Measurements from ENCODE around the gene XNDC1N.
A peak's percentile ranks its signal among the peaks of the same experiment; 100 is the strongest.
"Not testable (repeated sequence)": the region's sequence is repeated elsewhere in the genome, so short reads cannot be mapped to it uniquely, and the experiment has no call there.

XNDC1N gene

DNA sequence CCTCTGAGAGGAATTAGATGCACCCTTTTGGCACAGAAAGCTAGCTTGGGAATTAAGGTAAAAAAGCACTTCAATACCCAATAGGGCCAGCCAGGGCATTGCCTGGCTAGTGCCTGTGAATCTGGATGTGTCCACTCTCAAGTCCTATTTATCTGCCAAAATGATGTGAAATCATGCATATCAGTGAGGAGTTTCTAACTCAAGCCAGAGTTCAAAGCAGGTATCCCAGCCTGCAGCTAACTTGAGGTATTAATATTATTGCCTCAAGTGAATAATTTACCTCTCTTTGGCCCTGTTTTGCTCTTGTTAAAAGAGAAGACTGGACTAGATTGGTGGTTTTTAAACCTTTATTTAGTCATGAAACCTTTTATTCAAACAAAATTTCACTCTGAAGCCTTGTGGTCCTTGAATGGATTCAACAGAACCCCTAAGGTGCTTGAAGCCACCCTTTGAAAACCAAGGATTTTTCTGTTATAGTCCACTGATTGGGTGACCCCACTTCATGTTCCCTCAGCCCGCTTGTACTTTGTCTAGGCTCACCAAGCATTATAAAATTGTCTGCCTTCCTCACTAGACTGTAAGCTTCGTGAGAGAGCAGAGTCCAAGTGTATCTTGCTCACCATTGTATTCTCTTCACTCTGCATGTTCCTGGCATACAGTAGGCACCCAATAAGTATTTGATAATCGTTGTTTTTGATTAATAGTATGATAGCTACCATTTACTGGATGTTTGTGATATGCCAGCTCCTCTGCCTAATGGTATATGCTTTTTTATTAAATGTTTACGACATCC lies 4.9 kb upstream of the XNDC1N start:
- no peak for DNase-seq (ENCODE audit: low spot score)

DNA sequence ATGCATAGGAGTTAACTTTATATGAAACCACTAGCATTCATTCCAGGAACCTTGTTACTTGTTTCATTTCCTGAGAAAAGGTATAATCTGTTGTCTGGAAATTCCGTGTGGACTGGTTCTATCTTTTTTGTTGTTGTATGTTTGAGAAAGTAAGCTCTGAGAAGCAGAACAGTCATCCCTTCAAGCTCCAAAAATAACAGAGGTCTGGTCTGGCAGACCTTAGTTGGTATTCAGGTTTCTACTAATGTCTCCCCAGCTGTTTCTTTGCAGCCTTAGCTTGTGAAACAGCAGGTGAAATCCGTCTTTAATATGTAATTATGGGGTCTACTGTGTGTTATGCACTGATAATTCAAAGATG lies 2.8 kb upstream of the XNDC1N start:
- DNase-seq (ENCODE audit: low spot score) = no peak

DNA sequence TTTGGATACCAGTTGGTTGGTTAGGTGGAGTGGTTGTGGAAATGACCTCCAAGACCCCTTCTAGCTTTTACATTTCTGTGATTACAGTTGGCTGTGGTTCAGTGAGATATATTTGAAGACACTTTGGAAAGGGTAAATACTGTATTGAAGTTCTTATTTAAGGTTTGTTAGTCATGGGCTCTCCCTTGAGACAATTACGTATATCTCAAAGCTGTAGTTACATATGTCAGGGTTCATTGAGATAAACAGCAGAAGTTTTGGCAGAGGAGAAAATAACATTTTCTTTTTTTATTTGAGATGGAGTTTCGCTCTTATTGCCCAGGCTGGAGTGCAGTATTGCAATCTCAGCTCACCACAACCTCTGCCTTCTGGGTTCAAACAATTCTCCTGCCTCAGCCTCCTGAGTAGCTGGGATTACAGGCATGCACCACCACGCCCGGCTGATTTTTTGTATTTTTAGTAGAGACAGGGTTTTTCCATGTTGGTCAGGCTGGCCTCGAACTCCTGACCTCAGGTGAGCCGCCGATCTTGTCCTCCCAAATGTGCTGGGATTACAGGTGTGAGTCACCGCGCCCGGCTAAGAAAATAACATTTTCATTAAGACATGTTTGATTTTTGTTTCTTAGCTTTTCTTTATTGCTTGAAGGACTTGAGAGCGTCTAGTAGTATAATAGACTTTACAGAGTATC lies 2.3 kb upstream of the XNDC1N start:
- peak; percentile 14 for DNase-seq (ENCODE audit: low spot score)

DNA sequence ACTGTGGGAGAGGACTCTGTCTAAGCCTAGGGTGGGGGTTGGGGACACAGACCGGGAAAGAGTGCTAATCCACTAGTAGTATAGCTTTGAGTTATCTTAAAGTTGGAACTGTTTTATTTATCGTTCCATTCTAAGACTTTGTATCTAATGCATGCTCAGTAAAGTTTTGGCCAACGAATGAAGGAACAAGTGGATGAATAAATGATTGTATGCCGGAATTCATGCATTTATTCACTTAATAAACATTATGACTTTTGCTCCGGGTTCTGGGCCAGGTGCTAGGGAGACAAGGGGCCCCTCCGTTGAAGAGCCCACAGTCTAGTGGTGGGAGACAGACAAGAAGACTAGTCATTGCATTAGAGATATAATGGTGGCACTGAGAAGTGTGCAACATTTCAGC lies 1.1 kb upstream of the XNDC1N start:
- peak; percentile 11 for DNase-seq (ENCODE audit: low spot score)

DNA sequence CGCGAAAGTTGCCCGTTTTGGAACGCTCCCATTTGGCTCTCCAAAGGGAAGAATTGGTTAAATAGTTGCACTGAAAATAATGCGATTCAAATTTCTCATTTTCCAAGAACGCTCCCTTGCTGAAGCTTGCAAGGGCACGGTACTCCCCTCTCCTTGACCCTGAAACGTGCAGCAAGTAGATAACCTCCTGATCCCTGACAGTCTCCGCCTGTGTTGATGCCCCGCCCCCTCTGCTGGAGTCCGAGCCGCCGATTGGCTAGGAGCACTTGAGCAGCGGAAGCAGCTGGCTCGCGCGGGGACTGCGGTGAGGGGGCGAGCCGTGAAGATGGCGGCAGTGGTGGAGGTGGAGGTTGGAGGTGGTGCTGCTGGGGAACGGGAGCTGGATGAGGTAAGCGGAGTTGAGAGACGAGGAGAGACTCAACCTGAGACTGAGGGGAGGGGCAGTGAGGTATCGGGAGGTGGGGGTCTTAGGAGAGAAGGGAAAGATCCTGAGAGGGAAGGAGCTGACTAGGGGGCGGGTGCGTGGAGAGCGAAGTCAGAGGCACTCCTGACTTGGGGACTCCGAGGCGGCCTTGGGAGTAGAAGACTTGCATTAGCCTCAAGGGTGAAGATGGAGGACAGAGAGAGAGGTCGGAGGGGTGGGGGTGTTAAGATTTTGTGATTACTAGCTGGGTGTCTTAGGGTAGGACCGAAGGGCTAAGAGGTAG lies 496 bp upstream of the XNDC1N start, which contains the start of gene RNF121:
Gene RNF121, plus strand, starts transcription at position 310 of the 707 bp plus-strand sequence. Its CDS starts 16 bp downstream, at position 326.
- peak; percentile 98 for DNase-seq (ENCODE audit: low spot score)

DNA sequence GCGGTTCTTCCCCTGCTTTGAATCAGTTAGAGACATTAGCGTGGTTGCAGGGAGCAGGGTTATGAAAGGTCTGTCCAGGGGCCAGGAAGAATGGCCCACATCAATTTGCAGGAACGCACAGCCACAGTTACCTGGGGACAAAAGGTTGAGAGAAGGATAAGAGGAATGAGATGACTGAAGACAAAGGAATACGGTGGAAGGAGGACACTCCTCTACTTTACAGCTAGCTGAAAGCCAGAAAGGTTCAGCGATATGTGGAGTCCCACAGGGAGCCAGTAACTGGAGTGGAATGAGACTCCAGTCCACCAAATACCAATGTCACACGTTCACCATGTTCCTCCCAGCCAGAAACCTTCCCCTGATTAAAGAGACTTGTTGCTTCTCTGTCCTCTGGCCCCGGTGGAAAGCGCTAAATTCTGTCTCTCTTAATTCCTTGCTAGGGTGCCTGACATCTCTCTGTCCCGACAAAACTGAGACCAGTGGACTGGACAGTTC lies 10.7 kb downstream of the XNDC1N start:
- DNase-seq (ENCODE audit: low spot score) = no peak

DNA sequence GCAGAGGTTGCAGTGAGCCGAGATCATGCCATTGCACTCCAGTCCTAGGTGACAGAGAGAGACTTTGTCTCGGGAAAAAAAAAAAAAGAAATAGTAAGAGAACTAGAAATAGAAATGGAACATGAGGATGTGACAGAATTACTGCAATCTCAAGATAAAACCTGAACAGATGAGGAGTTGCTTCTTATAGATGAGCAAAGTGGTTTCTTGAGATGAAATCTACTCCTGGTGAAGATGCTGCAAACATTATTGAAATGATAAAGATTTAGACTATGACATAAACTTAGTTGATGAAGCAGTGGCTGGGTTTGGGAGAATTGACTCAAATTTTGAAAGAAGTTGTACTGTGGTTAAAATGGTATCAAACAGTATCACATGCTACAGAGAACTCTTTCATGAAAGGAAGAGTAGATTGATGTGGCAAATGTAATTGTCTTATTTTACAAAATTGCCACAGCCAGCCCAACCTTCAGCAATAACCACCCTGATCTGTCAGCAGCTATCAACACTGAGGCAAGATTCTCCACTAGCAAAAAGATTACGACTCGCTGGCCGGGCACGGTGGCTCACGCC lies 13.7 kb downstream of the XNDC1N start:
- no peak for DNase-seq (ENCODE audit: low spot score)

DNA sequence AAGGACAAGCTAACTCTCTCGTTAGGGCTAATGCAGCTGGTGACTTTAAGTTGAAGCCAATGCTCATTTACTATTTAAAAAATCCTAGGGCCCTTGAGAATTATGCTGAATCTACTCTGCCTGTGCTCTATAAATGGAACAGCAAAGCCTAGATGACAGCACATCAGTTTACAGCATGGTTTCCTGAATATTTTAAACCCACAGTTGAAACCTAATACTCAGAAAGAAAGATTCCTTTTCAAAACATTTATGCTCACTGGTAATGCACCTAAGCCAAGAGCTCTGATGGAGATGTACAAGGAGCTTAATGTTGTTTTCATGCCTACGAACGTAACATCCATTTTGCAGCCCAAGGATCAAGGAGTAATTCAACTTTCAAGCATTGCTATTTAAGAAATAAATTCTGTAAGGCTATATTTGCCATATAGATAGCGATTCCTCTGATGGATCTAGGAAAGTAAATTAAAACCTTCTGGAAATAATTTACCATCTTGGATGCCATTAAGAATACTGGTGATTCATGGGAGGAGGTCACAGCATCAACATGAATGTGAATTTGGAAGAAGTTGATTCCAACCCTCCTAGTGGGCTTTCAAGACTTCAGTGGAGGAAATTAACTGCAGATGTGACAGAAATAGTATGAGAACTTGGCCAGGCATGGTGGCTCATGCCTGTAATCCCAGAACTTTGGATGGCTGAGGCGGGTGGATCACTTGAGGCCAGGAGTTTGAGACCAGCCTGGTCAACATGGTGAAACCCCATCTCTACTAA lies 14.5 kb downstream of the XNDC1N start:
- no peak for DNase-seq (ENCODE audit: low spot score)

DNA sequence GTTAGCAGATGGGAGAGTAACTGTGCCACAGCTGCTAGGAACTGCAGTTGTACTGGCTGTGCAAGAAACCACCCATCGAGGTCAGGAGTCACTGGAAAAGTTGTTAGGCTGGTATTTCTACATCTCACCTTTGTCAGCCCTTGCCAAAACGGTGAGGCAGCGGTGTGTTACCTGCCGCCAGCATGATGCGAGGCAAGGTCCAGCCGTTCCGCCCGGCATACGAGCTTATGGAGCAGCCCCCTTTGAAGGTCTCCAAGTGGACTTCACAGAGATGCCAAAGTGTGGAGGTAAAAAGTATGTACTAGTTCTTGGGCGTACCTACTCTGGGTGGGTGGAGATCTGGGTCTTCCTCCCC lies 16.4 kb downstream of the XNDC1N start:
- DNase-seq (ENCODE audit: low spot score) = not testable (repeated sequence)

DNA sequence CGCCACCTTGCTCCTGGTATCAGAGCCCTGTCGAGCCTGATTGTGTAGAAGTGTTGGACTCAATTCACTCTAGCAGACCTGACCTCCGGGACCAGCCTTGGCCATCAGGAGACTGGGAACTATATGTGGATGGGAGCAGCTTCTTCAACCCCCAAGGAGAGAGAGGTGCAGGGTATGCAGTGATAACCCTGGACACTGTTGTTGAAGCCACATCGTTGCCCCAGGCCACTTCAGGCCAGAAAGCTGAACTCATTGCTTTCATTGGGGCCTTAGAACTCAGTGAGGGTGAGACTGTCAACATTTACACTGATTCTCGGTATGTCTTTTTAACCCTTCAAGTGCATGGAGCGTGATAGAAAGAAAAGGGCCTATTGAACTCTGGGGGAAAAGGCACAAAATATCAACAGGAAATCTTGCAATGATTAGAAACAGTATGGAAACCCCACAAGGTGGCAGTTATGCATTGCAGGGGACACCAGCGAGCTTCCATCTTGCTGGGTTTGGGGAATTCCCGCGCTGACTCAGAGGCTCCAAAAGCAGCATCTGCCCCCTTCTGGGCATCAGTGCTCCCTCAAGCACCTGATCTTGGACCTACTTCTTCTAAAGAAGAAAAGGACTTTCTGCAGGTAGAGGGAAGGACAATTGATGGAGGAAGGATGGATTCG lies 16.9 kb downstream of the XNDC1N start:
- not testable (repeated sequence) for DNase-seq (ENCODE audit: low spot score)

DNA sequence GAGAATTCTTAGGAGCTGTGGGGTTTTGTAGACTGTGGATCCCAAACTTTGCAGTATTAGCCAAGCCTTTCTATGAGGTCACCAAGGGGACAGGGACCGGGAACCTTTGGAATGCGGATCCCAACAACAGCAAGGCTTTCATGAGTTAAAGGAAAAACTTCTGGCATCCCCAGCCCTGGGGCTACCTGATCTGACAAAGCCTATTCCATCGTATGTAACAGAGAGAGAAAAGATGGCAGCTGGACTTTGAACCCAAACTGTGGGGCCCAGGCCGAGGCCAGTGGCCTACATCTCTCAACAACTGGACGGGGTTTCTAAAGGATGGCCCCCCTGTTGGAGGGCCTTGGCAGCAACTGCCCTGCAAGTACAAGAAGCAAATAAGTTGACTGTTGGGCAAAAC lies 17.6 kb downstream of the XNDC1N start:
- not testable (repeated sequence) for DNase-seq (ENCODE audit: low spot score)

DNA sequence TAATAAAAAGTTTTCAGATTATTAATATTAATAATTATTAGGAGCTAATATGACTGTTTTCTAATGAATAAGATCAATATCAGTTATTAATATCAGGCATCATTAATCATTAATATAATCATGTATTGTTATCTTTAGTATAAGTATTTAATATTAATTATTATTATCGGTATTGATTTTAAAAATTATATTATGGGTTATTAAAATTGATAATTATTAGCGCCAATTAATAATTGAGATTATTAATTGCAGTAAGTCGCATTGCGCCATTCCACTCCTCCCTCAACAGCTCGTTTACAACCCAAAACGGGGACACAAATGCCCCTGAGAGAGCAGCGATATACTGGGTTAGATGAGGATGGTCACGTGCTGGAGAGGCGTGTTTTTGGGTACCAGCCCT lies 20.2 kb downstream of the XNDC1N start:
- DNase-seq (ENCODE audit: low spot score) = no peak

DNA sequence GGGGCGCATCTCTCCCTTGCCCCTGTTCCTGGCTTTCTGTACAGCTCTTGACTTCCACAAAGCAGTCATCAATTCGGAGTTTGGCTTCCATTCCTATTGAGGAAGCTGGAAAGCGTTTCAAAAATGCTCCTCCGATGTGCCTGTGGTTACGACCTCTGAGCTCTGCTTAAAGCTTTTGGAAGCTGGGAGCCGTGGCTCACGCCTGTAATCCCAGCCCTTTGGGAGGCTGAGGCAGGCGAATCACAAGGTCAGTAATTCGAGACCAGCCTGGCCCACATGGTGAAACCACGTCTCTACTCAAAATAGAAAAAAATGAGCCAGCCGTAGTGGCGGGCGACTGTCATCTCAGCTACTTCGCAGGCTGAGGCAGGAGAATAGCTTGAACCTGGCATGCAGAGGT lies 27.3 kb downstream of the XNDC1N start:
- not testable (repeated sequence) for DNase-seq (ENCODE audit: low spot score)

DNA sequence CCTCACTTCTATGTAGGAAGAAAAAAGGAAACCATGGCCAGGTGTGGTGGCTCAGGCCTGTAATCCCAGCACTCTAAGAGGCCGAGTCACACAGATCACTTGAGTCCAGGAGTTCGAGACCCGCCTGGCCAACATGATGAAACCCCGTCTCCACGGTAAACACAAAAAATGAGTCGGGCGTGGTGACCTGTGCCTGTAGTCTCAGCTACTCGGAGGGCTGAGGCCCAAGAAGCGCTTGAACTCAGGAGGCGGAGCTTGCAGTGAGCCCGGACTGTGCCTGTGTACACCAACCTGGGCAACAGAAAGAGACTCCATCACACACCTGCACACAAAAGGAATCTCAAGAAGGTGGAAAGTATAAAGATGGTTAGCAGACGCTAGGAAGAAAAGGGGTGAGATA lies 32.4 kb downstream of the XNDC1N start:
- DNase-seq (ENCODE audit: low spot score) = no peak

DNA sequence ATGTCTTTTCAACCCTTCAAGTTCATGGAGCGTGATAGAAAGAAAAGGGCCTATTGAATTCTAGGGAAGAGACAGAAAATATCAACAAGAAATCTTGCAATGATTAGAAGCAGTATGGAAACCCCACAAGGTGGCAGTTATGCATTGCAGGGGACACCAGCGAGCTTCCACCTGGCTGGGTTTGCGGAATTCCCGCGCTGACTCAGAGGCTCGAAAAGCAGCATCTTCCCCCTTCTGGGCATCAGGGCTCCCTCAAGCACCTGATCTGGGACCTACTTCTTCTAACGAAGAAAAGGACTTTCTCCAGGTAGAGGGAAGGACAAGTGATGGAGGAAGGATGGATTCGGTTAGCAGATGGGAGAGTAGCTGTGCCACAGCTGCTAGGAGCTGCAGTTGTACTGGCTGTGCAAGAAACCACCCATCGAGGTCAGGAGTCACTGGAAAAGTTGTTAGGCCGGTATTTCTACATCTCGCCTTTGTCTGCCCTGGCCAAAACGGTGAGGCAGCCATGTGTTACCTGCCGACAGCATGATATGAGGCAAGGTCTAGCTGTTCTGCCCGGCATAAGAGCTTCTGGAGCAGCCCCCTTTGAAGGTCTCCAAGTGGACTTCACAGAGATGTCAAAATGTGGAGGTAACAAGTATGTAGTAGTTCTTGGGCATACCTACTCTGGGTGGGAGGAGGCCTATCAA lies 39.1 kb downstream of the XNDC1N start:
- not testable (repeated sequence) for DNase-seq (ENCODE audit: low spot score)

DNA sequence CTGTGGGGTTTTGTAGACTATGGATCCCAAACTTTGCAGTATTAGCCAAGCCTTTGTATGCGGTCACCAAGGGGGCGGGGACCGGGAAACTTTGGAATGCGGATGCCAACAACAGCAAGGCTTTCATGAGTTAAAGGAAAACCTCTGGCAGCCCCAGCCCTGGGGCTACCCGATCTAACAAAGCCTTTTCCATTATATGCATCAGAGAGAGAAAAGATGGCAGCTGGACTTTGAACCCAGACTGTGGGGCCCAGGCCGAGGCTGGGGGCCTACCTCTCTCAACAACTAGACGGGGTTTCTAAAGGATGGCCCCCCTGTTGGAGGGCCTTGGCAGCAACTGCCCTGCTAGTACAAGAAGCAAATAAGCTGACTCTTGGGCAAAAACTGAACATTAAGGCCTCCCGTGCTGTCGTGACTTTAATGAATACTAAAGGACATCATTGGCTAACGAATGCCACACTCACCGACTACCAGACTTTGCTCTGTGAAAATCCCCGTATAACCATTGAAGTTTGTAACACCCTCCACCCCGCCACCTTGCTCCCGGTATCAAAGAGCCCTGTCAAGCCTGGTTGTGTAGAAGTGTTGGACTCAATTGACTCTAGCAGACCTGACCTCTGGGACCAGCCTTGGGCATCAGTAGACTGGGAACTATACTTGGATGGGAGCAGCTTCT lies 39.9 kb downstream of the XNDC1N start:
- not testable (repeated sequence) for DNase-seq (ENCODE audit: low spot score)

DNA sequence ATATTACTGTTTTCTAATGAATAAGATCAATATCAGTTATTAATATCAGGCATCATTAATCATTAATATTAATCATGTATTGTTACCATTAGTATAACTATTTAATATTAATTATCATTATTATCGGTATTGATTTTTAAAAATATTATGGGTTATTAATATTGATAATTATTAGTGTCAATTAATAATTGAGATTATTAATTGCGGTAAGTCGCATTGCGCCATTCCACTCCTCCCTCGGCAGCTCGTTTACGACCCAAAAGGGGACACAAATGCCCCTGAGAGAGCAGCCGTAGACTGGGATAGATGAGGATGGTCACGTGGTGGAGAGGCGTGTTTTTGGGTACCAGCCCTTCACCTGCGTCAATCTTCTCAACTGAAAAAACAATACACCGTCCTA lies 42.6 kb downstream of the XNDC1N start:
- DNase-seq (ENCODE audit: low spot score) = not testable (repeated sequence)

Data from NAMALWA (cell line).